AG10803 (cell line): ENCODE measurements around the gene S100A12.

Source experiments
- DNase-seq: peaks from one replicate; pipeline ENCODE4 v3.0.0; 2010; ENCODE audit warnings: low read depth
- H3K4me3 ChIP-seq: 2 replicates; pipeline ENCODE4 v1.5.1; 2011; ENCODE audit warnings: mild to moderate bottlenecking, low read length, control low read depth
- CTCF ChIP-seq: conservative IDR thresholded peaks from 2 replicates; pipeline ENCODE4 v1.5.1; 2011; ENCODE audit warnings: mild to moderate bottlenecking, low read length, control low read depth, inconsistent platforms

S100A12 gene

GRCh38 chr1:153404768-153405167 lies 29.3 kb upstream of the S100A12 start:
- no peak for DNase-seq
- TF ChIP-seq CTCF: peak; percentile 32
- H3K4me3 ChIP-seq: no peak overlapping the region

DNA sequence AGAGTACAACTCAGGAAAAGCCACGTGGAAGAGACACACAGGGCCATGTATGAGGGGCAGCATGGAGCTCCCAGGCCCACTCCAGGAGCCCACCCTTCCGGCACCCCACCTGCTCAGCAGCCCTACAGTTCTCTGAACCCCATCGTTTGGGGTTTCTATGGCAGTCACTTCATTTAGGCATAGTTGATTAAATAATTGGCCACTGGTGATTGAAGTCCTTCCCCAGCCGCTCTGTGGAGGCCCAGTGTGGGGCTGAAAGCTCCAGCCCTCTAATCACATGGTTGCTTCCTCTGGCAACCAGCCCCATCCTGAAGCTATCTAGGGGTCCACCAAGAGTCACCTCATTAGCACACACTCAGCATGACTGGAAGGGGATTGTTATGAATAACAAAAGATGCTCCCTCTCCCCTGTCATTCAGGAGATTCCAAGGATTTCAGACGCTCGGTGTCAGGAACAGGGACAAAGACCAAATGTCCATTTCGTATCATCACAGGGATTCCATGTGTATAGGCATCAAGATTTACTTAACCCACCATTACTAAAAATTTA lies 28.7 kb upstream of the S100A12 start:
- no peak overlapping the region for H3K4me3 ChIP-seq
- TF ChIP-seq CTCF: no peak
- no peak for DNase-seq

DNA sequence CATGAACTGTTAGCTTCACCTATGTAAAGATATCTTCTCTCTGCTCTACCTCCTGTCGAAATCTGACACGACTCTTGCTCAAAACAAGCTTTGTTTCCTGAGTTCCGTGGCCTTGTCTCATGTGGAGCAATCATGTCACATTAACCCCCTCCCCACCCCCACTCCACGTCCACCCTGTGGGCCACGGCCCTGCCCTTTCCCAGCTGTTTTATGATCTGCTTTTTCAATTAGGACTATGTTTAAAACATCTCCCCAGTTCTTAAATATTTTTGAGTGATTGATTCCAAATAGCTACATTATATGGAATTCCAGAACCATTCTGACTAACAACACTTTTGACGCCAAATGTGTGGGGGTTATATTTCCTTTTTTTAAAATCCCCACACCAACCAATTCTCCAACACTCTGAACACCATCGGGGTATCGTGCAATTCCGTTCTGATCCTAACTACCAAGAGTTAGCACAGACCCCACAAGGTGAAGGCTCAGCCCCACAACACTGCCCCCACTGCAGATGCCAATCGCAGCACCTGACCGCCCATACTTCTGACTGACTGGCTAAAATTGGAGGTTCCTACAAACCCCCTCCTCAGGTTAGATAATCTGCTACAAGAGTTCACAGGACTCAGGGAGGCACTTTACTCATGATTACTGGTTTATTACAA lies 28.1 kb upstream of the S100A12 start:
- no peak overlapping the region for H3K4me3 ChIP-seq
- TF ChIP-seq CTCF: no peak
- DNase-seq: no peak

DNA sequence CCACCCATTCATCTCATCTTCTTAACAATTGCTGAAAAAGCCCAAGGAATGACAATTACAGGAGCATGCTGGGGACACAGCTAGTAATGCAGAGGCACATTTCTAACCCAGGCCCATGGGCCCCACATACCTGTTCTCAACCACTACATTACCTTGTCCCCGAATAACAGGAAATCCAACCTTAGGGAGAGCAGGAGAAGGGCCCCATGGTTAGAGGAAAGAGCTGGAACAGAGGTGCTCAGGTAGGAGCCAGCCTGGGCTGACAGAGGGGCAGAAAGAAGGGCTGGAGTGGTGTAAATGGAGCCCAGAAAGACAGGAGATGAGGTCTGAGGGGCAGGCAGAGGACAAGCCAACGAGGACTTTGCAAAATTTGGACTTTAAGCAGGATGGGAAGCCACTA lies 26.8 kb upstream of the S100A12 start:
- H3K4me3 ChIP-seq: no peak overlapping the region
- no peak for TF ChIP-seq CTCF
- DNase-seq: no peak

DNA sequence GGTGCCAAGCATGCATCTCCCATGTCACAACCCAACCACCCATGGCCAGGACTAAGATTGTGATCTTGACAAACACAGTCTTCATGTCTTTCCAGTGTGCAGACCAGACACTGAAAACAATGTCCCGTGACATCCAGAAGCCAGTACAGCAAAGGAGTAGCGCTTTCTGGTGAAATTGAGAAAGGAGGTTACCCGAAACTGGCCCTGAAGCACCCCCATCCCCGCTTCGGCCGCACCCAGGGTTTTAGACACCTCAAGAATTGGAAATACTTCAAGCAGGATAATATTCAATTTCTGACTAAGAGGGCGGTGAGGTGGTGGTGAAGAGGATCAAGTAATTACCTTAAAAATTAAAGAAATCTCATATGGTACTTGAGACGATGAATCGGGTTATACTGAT lies 26.0 kb upstream of the S100A12 start:
- DNase-seq: no peak
- no peak overlapping the region for H3K4me3 ChIP-seq
- no peak for TF ChIP-seq CTCF

DNA sequence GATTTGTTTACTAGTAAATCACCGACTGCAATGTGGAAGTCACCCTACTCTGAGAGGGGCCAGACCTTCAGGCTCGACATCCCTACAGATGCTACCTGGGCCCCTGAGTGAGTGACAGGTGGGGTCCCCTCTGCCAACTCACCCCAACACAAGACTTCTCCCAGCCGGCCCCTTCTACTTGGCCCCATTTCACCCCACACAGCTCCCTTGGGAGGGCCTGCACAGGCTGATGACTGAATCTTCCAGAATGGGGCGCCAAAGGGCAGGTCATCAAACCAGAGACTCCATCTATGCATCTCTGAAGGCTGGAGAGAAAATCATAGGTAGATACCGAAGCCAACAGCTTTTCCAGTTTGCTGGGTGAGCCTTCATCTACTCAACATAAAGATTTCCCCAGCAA lies 24.8 kb upstream of the S100A12 start:
- TF ChIP-seq CTCF: 0 out of 2 replicates have a peak, but pooled peaks have one; percentile 7
- H3K4me3 ChIP-seq: no peak overlapping the region
- no peak for DNase-seq

DNA sequence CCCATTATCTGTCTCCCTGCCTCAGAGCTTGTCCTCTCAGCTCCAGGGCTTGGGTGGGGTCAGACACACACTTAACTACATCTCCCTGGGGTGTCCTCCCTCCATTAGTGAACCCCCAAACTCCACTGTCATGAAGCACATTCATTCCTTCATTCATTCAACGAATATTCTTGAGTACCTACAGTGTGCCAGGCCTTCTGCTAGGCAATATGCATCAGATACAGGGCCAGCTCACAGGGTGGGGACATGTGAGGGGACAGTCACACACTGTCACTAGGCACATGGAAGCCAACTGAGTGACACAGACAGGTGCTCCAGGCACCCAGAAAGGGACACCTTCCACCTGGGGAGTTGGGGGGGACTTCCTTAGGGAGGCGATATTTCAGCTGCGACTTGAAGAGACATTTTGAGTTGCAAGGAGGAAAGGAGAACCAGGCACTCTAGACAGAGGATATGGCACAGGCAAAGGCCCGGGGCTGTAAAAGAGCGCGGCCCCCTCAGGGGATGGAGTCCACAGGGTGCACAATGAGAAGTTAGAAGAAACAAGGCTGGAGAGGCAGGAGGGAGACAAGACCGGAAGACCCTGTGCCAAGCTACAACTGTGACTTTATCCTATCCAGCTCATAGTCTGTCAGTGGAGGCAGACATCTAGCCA lies 24.1 kb upstream of the S100A12 start:
- no peak for DNase-seq
- H3K4me3 ChIP-seq: no peak overlapping the region
- no peak for TF ChIP-seq CTCF
